22Rv1 (cell line): ENCODE results near the gene EMP2.

Experiments used
- H3K27ac ChIP-seq: fragments of 450-650 bp; 2 replicates; pipeline ENCODE4 v1.5.1; 2017
- ZFX ChIP-seq: fragments of 450-650 bp; IDR thresholded peaks from 2 replicates; pipeline ENCODE4 v1.6.1; 2017; ENCODE audit warnings: antibody characterized with exemption, borderline replicate concordance
- TF ChIP-seq, protein P1 (sequence below): fragments of 450-650 bp; IDR thresholded peaks from 2 replicates; pipeline ENCODE4 v1.5.1; 2017; ENCODE audit warnings: mild to moderate bottlenecking

Gene EMP2

DNA sequence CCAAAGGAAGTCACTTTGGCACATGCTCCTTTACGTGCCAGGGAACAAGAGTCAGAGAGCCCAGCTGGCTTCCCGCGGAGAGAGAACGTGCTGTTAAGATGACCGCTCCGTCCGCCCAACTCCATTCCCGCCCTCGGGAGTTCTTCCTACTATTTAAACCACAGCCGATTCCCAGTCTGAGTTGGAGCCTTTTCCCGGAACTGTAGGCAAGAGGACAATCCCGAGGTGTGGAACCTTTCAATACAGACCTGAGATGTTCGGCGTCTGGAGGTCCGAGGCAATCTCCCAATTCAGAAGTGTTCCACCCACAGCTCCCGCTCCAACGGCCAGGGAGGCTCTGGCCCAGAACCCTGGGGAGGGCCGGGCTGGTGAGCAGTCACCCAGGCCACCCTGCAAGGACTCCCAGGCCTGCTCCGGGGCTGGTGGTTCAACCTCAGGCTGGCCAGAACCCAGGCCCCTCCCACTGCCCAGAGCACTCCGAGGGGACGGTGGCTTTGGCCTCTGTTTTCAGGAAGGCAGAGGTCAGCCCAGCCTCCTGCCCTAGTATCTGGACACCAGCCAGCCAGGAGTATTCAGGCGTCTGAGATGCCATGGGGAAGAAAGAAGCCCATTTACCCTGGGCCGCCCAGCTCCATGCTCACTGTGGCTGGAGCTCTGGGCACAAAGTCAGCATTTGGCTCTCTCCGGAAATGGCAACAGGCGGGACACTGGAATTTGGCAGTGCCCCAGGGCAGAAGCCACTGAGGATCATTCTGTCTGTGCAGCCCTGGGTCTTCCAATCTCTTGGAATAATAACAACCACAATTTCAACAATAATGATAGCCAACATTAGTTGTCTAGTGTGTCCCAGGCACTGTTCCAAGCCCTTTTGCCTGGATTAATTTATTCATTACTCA is 21.4 kb downstream of the EMP2 start:
- no peak overlapping the region for H3K27ac ChIP-seq
- TF ChIP-seq, protein P1, sequence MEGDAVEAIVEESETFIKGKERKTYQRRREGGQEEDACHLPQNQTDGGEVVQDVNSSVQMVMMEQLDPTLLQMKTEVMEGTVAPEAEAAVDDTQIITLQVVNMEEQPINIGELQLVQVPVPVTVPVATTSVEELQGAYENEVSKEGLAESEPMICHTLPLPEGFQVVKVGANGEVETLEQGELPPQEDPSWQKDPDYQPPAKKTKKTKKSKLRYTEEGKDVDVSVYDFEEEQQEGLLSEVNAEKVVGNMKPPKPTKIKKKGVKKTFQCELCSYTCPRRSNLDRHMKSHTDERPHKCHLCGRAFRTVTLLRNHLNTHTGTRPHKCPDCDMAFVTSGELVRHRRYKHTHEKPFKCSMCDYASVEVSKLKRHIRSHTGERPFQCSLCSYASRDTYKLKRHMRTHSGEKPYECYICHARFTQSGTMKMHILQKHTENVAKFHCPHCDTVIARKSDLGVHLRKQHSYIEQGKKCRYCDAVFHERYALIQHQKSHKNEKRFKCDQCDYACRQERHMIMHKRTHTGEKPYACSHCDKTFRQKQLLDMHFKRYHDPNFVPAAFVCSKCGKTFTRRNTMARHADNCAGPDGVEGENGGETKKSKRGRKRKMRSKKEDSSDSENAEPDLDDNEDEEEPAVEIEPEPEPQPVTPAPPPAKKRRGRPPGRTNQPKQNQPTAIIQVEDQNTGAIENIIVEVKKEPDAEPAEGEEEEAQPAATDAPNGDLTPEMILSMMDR, result no peak
- TF ChIP-seq ZFX, result no peak

DNA sequence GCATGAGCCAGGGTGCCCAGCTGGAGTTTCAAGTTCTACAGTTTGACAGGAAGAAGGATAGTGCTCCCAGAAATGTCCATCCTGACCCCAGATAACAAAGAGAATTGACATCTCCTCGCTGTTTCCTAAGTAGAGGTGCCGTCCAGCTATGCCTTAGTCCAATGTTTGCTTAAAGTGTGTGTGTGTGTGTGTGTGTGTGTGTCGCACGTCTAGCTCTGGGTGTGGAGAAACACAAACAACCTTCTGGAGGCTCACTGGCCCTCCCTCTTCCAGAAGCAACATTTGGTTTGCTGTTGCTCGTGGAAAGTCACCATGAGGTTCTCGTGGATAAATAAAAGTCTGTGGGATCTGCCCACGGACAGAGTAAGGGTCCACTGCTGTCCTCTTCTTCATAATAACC is 22.1 kb downstream of the EMP2 start:
- no peak overlapping the region for H3K27ac ChIP-seq
- TF ChIP-seq, protein P1, result no peak
- TF ChIP-seq ZFX, result no peak

DNA sequence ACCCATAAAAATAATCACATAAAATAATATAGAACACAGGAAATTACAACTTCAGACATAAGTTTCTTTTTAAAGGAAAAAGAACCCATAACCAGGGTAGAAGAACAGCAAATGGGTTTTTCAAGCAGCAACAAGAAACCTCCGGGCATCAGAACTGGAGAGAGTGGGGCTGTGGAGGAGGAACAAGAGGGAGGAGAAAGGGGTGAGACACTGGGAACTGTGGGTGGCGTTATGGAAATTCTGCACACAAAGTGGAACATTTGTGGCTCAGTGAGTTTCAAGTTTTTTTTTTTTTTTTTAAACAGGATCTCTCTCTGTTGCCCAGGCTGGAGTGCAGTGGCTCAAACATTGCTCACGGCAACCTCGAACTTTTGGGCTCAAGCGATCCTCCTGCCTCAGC is 22.6 kb downstream of the EMP2 start:
- no peak overlapping the region for H3K27ac ChIP-seq
- no peak for TF ChIP-seq ZFX
- TF ChIP-seq, protein P1, result no peak

DNA sequence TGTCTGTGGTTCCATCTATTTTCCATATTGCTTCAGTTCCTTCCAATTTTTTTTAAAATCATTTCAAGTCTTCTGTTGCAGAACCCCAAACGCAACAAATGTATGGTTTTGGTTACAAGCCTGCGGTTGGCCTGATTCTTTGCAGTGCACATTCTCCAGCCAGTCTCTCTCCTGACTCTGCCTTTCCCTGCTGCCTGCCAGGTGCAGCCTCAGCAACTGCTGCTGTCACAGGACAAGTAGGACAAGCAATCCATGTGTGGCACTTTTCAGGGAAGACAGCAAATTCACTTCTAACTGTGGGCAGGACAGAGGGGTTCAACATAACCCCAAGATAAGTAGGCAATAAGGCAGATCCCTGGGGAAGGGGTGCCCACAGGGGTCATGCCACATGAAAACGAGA is 24.2 kb downstream of the EMP2 start:
- no peak overlapping the region for H3K27ac ChIP-seq

DNA sequence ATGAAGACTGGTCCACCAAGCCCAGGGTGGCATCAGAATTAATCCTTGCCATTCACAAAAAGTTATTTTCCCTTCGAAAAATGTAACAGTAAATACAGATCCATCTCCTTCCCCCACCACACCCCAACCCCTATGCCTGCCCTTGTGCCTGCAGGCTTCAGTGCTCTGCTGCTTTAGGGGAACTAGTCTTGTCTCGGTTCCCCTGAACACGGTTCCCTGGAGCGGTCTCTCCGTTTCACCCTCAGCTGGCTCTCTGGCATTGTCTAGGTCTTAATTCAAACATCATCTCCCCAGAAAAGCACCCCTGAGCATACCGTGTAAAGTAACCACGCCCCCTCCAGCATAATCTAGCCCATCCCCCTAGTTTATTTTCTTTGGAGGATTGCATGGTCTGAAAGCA is 25.8 kb downstream of the EMP2 start:
- H3K27ac ChIP-seq, result no peak overlapping the region
- no peak for TF ChIP-seq ZFX
- TF ChIP-seq, protein P1, result no peak

More for the DNA sequence above, 24.2 kb downstream of the EMP2 start:
- no peak for TF ChIP-seq ZFX

DNA sequence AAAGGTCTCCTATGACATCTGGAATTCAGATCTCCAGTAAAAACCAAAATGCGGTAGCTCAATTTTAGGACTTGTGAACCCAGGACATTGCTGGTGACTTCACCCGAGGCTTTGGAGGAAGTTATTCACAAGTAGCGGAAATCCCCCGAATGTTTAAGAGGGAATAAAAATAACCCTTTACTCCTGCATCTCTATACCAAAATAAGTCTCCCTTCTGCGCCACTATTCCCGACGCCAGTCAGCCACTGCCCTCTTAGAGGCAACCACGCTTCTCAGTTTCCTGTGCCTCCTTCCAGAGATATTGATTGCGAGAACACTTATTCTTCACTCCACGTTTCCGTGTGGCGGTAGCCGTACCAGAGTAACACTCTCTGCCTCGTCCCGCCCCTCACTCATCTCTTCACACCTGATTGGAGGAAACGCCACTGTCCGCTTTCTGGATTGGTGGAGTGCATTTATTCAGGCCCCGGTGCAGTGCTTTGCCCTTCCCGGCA is 27.4 kb downstream of the EMP2 start:
- H3K27ac ChIP-seq, result no peak overlapping the region
- no peak for TF ChIP-seq ZFX
- TF ChIP-seq, protein P1, result no peak

DNA sequence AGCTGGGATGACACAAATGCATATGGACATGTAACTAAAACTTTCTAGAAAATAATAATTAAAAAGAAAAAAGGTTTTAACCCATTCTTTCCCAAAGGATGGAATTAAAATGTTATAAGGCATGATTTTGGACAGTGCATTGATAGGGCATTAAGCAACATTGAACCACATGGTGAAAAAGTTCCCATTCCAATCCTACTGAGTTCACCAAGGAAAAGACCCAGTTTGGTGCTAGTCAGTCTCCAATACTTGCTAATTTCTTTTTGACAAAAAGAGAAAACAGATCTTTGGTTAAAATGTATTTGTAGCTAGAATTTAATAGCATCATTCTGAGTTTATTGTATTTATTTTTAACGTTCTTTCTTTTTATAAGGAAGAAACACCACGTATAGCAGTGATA is 28.1 kb downstream of the EMP2 start:
- H3K27ac ChIP-seq, result no peak overlapping the region
- no peak for TF ChIP-seq ZFX

DNA sequence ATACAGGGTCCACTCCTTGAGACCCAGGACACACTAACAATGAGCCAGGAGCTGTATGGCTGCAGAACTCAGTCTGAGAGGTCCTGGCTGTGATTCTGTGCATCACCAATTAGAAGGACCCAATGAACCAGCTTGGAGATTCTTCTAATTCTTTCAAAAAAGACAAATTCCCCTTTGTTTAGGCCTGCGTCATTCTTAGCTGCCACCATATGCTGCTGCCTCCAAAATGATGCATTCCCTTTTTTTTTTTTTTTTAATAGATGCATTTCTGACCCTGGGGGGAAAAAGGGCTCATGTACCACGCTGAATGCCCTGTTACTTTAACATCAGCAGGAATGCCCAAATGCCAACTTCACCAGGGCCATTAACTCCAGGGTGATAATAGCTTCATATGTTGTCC is 28.5 kb downstream of the EMP2 start:
- TF ChIP-seq, protein P1, result no peak
- TF ChIP-seq ZFX, result no peak
- H3K27ac ChIP-seq, result no peak overlapping the region
